Fibroblast of skin of right biceps (primary cell): Measurements from ENCODE around the gene RUSC2.
"Not testable (repeated sequence)": the region's sequence is repeated elsewhere in the genome, so short reads cannot be mapped to it uniquely, and the experiment has no call there.

Source experiments
- DNase-seq: peaks from one replicate; pipeline ENCODE4 v3.0.0-alpha.2; 2013

Gene RUSC2

DNA sequence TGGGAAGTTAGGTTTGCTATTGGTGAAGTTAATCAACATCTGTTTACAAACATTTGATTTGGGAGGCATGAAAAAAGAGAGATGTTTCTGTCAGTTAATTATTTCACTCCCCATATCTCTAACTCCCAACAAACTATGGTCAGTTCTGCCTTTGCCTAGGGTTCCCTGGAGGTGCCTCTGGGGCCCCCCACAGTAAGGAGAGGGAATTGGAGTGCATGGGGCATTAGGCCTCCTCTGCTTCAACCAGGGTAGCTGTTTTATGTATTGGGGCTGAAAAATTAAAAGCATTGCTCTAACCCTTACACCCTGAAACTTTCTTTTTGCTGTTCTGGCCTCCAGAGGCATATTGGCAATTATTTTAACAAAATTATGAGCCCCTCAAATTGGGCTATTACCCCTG is 32.3 kb downstream of the RUSC2 start:
- no peak for DNase-seq

GRCh38 chr9:35522700-35523099 is 32.8 kb downstream of the RUSC2 start:
- DNase-seq: no peak

DNA sequence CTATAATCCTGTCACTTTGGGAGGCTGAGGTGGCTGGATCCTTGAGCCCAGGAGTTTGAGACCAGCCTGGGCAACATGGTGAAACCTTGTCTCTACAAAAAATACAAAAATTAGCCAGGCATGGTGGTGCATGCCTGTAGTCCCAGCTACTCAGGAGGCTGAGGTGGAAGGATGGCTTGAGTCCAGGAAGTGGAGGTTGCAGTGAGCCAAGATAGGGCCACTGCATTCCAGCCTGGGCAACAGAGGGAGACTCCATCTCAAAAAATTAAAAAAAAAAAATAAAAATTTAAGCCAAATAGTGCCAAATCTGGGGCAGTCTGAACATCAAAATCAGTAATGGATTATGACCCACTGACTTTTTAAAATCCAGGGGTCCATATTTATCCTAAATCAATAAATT is 33.6 kb downstream of the RUSC2 start:
- DNase-seq: not testable (repeated sequence)

DNA sequence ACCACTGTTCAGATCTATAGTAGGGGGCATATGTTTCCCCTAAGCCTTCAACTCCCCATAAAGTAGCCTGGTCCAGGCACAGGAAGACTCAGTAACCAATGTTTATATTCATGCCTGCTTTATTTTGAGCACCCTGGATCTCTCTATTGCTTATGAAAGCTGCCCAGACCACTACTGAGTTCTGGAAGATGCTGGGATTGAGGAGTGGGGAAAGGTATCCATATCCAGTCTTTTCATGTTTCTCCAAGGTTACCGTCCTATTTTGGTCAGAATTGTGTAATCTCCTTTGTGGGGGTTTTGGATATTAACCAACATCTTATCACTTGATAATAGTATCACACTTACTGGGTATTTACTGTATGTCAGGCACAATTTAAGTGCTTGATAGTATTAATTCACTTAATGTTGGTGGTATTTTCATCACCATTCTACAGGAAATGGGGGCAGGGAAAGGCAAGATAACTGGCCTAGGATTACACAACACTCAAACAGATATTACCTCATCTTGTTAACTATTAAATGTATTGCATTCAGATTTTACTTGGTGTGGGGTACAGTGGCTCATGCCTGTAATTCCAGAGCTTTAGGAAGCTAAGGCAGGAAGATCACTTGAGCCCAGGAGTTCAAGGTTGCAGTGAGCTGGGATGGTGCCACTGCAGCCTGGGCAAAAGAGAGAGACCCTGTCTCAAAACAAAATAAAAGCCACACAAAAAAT is 36.3 kb downstream of the RUSC2 start:
- DNase-seq: peak; percentile 81

DNA sequence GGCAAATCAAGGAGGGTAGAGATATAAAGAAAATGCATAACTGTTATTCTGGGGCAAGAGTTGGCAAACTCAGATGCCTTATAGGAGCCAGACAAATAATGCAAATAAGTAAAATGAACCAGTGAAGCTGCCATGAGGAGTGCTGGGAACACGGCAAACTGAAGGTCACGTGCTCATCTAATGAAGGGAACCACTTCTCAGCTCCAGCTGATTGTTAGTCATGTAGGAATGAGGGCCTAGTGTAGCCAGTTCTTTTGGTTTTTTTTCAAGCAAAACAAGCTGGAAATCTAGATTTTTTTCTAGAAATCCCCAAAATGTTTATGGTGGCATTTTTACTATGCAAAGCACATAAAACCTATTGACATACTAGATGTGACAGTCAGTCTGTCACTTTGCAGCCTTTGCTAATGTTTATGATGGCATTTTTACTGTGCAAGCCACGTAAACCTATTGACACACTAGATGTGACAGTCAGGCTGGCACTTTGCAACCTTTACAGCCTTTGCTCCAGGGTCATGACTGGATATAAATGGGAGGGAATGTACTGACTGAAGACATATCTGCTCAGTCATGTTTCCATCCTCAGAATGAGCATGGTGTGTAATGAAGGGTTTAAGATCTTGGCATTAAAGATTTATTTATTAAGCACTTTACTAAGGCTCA is 39.4 kb downstream of the RUSC2 start:
- DNase-seq: no peak

GRCh38 chr9:35533398-35533797 is 43.5 kb downstream of the RUSC2 start:
- peak; percentile 67 for DNase-seq

DNA sequence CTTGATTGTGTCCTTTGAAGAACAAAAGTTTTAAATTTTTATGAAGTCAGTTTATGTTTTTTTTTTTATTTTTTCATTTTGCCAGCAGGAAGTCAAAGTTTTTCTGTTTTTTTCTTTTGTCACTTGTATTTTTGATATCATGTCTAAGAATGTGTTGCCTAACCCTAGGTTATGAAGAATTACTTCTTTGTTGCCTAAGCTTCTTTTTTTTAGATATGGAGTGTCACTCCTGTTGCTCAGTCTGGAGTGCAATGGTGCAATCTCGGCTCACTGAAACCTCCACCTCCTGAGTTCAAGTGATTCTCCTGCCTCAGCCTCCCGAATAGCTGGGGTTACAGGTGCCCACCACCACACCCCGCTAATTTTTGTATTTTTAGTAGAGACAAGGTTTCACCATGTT is 45.0 kb downstream of the RUSC2 start:
- not testable (repeated sequence) for DNase-seq

DNA sequence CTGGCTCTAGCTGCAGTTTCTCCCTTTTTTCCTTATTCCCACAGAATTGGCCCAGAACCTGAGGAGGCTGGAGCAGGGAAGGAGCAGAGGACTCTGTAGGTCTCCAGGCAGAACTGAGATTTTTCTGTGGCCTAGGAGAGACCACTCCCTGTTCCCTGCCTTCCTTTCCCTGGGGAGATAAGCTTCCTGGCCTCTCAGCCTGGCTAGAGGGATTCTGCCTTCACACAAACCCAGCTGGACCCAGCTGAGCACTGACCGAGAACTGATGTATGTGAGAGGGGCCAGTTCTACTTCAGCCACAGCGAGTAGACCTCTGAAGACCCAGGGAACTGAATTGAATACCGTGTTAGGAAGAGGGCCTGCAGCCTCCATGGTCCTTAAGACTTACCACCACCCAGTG is 48.0 kb downstream of the RUSC2 start:
- DNase-seq: peak; percentile 14

GRCh38 chr9:35538361-35539234 is 48.7 kb downstream of the RUSC2 start:
- peak; percentile 91 for DNase-seq
